ENCODE results near the gene GNPDA1. TPM values are rescaled to one million over a fixed set of nuclear protein-coding genes. Genes with fewer than 3 reads are reported as not detected.

The GNPDA1 gene
- total RNA-seq, 1 donor from 2014 or later, result 25.3 TPM

DNA sequence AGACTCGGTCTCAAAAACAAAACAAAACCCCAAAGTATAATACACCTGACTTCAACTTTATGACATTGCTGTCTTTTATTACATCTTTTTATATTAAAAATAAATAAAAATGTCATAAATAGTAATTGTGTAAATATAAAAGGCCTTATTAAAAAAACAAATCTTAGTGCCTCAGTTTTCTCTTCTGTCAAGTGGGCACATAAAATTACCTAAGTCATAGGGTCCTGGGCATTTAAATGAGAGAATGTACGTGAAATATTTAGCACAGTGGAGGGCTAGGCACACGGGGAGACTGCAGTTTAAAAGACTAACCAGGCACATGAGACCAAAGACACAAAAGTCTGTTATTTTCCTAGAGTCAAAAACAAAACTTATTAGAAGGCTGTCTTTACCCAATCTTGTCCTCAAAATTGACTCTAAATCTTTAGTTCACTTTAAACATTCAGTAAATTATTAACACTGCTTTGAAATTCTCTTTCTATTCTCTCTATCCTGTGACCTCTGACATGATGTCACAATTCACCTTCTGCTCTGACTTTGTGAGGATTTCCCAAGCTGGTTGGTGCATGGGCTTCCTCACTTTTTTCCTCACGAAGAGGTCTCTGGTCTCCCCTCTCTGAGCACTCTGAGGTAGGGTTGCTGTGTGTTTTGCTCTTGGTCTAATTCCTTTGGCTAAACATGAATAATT is 46.4 kb downstream of the GNPDA1 start:
- TF ChIP-seq, protein P1, sequence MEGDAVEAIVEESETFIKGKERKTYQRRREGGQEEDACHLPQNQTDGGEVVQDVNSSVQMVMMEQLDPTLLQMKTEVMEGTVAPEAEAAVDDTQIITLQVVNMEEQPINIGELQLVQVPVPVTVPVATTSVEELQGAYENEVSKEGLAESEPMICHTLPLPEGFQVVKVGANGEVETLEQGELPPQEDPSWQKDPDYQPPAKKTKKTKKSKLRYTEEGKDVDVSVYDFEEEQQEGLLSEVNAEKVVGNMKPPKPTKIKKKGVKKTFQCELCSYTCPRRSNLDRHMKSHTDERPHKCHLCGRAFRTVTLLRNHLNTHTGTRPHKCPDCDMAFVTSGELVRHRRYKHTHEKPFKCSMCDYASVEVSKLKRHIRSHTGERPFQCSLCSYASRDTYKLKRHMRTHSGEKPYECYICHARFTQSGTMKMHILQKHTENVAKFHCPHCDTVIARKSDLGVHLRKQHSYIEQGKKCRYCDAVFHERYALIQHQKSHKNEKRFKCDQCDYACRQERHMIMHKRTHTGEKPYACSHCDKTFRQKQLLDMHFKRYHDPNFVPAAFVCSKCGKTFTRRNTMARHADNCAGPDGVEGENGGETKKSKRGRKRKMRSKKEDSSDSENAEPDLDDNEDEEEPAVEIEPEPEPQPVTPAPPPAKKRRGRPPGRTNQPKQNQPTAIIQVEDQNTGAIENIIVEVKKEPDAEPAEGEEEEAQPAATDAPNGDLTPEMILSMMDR (IDR thresholded peaks at IDR 0.05), result no peak
- TF ChIP-seq POLR2A (IDR thresholded peaks at IDR 0.05) (no peak), POLR2AphosphoS5 (IDR thresholded peaks at IDR 0.05; ENCODE audit: insufficient read depth in 1 of 2, low read depth in 1 of 2) (no peak)
- Histone ChIP-seq H3K27ac (no peak overlapping the region), H3K4me1 (peaks cover 21% of the 10 kb centered on the region), H3K9me3 (no peaks in the 10 kb centered on the region), H3K27me3 (no peaks in the 10 kb centered on the region), H3K4me3 (no peak overlapping the region), H3K36me3 (no peaks in the 10 kb centered on the region)
- DNase-seq (ENCODE audit: extremely low spot score in 2 of 2), result no peak
- intact Hi-C loops (cut with DNase I), result loop anchor here (10.0 kb wide), 1 partner anchor 72 kb away; no protein-coding TSS in a partner anchor

DNA sequence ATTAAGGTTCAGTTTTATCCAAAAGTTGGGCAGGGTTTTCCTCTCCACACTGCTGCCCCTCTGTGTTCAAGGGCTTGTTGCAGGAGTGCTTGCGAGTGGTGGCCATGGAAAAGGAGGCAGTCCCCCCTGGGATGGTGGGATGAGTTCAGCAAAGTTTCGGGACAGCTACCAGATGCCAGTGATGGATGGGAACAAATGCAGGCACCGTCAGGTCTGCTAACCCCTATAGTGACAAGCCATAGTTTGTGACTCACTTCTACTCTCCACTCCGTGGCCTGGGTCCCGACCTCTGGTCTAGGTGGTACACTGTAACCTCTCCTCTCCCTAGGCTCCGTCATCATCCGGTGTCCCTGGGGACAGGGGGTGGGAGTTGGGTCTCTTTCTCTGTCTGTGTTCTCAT is 47.8 kb downstream of the GNPDA1 start:
- Histone ChIP-seq H3K4me1 (peaks cover 10% of the 10 kb centered on the region), H3K4me3 (no peak overlapping the region), H3K36me3 (no peaks in the 10 kb centered on the region), H3K9me3 (no peaks in the 10 kb centered on the region), H3K27ac (no peak overlapping the region), H3K27me3 (no peaks in the 10 kb centered on the region)
- TF ChIP-seq POLR2AphosphoS5 (IDR thresholded peaks at IDR 0.05; ENCODE audit: insufficient read depth in 1 of 2, low read depth in 1 of 2), result no peak
- TF ChIP-seq, protein P1 (IDR thresholded peaks at IDR 0.05), result no peak
- DNase-seq (ENCODE audit: extremely low spot score in 2 of 2), result no peak
- intact Hi-C loops (cut with DNase I), result loop anchor here (10.0 kb wide), 1 partner anchor 70 kb away; no protein-coding TSS in a partner anchor

DNA sequence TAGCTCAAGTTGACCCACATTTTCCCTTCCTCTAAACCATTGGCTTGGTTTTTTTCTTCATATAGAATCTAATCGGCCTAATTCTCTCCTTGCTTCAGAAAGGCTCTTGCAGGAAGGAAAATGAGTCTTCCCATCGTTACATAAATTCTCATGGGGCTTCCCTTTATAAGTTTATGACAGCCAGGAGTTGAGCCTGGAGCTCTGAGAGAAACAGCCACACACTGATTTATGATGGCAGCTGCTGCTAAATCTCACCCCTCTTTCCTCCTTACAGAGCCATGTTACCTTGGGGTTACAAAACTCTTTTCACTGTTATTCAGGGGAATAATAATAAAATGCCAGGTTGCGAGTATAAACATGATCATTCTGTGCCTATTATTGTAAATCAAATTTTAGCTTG is 49.1 kb downstream of the GNPDA1 start:
- Histone ChIP-seq H3K27me3 (no peaks in the 10 kb centered on the region), H3K27ac (no peak overlapping the region), H3K36me3 (no peaks in the 10 kb centered on the region), H3K9me3 (no peaks in the 10 kb centered on the region), H3K4me1 (peaks cover 5% of the 10 kb centered on the region), H3K4me3 (no peak overlapping the region)
- TF ChIP-seq POLR2AphosphoS5 (IDR thresholded peaks at IDR 0.05; ENCODE audit: insufficient read depth in 1 of 2, low read depth in 1 of 2) (no peak), POLR2A (IDR thresholded peaks at IDR 0.05) (no peak)
- TF ChIP-seq, protein P1 (IDR thresholded peaks at IDR 0.05), result no peak
- DNase-seq (ENCODE audit: extremely low spot score in 2 of 2), result no peak
- intact Hi-C loops (cut with DNase I), result loop anchor here (10.0 kb wide), 1 partner anchor 69 kb away; no protein-coding TSS in a partner anchor

DNA sequence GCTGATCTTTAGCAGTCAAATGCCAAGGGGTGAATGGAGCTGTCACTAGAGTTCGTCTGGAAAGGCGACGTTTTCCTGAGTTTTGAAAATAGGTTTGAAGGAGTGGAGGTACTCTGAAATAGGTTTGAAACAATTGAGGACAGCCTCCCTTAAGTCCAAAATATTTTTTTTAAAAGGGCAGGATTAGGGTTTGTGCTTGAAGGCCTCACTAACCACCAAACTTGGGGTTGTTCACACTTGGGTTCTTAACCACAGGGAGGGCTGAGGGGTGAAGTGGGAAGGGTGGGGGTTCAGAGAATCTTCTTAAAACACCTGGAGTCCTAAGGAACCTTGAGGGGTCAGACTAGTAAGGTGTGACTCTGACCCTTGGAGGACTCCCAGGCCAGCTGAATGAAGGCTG is 51.4 kb downstream of the GNPDA1 start:
- Histone ChIP-seq H3K4me3 (no peak overlapping the region), H3K27me3 (no peaks in the 10 kb centered on the region), H3K9me3 (no peaks in the 10 kb centered on the region), H3K36me3 (no peaks in the 10 kb centered on the region), H3K4me1 (no peaks in the 10 kb centered on the region), H3K27ac (no peak overlapping the region)
- intact Hi-C loops (cut with DNase I), result loop anchor here (10.0 kb wide), 1 partner anchor 67 kb away; no protein-coding TSS in a partner anchor
- TF ChIP-seq, protein P1 (IDR thresholded peaks at IDR 0.05), result no peak
- TF ChIP-seq POLR2A (IDR thresholded peaks at IDR 0.05), result no peak
- no peak for TF ChIP-seq POLR2AphosphoS5 (IDR thresholded peaks at IDR 0.05; ENCODE audit: insufficient read depth in 1 of 2, low read depth in 1 of 2)
- DNase-seq (ENCODE audit: extremely low spot score in 2 of 2), result no peak

Measured in vagina (tissue), 2 donors.